Measurements from ENCODE around the gene PRKCE.

DNA sequence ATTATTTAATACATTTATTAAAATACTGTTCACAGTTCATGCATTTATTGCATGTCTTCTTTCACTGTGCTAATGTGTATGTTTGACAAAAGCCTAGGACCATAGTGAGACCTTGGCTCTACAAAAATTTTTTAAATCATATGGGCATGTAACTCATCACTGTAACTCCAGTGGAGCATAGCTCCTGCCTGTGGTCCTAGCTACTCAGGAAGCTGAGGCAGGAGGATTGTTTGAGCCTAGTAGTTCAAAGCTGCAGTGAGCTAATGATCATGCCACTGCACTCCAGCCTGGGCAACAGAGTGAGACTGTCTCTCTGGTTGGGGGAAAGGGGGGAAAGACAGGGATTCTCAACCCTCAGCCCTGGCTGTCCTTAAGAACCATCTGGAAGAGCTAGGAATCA lies 137.8 kb downstream of the PRKCE start:
- TF ChIP-seq, protein P1, sequence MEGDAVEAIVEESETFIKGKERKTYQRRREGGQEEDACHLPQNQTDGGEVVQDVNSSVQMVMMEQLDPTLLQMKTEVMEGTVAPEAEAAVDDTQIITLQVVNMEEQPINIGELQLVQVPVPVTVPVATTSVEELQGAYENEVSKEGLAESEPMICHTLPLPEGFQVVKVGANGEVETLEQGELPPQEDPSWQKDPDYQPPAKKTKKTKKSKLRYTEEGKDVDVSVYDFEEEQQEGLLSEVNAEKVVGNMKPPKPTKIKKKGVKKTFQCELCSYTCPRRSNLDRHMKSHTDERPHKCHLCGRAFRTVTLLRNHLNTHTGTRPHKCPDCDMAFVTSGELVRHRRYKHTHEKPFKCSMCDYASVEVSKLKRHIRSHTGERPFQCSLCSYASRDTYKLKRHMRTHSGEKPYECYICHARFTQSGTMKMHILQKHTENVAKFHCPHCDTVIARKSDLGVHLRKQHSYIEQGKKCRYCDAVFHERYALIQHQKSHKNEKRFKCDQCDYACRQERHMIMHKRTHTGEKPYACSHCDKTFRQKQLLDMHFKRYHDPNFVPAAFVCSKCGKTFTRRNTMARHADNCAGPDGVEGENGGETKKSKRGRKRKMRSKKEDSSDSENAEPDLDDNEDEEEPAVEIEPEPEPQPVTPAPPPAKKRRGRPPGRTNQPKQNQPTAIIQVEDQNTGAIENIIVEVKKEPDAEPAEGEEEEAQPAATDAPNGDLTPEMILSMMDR (conservative IDR thresholded peaks at IDR 0.05; ENCODE audit: low read depth in 2 of 2), result no peak
- no peak for TF ChIP-seq POLR2AphosphoS5 (IDR thresholded peaks at IDR 0.05; ENCODE audit: low read depth)
- TF ChIP-seq CREB1 (CRISPR knock-in tag; IDR thresholded peaks at IDR 0.05; ENCODE audit: low read depth), result no peak
